ENCODE measurements around the gene RPRD1A.

Gene RPRD1A

DNA sequence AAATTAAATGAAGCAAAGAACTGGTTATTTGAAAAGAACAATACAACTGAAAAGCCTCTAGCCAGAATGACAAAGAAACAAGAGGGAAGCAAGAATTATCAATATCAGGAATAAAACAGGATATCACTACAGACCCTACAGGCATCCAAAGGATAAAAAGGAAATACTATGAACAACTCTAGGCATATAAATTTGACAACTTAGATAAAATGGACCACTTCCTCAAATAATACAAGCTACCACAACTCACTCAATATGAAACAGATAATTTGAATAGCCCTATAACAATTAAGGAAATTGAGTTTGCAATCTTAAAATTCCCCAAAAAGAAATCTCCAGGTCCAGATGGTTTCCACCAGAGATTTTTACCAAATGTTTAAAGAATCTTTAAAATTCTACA, 19.8 kb downstream of the RPRD1A start:
- H3K27me3 ChIP-seq (ENCODE audit: control insufficient read depth, insufficient read depth, low read length): no peaks in the 10 kb centered on the region
- H3K36me3 ChIP-seq (ENCODE audit: control insufficient read depth, low read depth, low read length): no peaks in the 10 kb centered on the region
- H3K9me3 ChIP-seq (ENCODE audit: control insufficient read depth, low read depth, low read length): no peaks in the 10 kb centered on the region
- no peak overlapping the region for H3K4me3 ChIP-seq (ENCODE audit: low read length)
- H3K4me1 ChIP-seq (ENCODE audit: control insufficient read depth, low read depth, low read length): peaks cover 24% of the 10 kb centered on the region
- H3K27ac ChIP-seq (ENCODE audit: low read length): no peak overlapping the region
- no peak overlapping the region for H3K9ac ChIP-seq (ENCODE audit: low read length)

DNA sequence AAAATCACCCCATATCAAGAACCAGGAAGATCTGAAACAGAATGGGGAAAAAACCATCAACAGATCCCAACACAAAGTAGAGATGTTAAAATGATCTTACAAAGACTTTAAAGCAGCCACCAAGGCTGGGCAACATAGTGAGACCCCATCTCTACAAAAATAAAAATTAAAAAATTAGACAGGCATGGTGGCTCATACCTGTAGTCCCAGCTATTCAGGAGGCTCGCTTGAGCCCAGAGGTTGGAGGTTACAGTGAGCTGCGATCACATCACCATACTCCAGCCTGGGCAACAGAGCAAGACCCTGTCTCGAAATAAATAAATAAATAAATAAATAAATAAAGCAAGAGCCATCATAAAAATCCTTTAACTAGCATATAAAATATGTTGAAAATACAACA, 20.5 kb downstream of the RPRD1A start:
- H3K9me3 ChIP-seq (ENCODE audit: control insufficient read depth, low read depth, low read length): no peaks in the 10 kb centered on the region
- no peak overlapping the region for H3K9ac ChIP-seq (ENCODE audit: low read length)
- H3K36me3 ChIP-seq (ENCODE audit: control insufficient read depth, low read depth, low read length): no peaks in the 10 kb centered on the region
- H3K4me3 ChIP-seq (ENCODE audit: low read length): no peak overlapping the region
- no peaks in the 10 kb centered on the region for H3K27me3 ChIP-seq (ENCODE audit: control insufficient read depth, insufficient read depth, low read length)
- no peak overlapping the region for H3K27ac ChIP-seq (ENCODE audit: low read length)
- peaks cover 30% of the 10 kb centered on the region for H3K4me1 ChIP-seq (ENCODE audit: control insufficient read depth, low read depth, low read length)

DNA sequence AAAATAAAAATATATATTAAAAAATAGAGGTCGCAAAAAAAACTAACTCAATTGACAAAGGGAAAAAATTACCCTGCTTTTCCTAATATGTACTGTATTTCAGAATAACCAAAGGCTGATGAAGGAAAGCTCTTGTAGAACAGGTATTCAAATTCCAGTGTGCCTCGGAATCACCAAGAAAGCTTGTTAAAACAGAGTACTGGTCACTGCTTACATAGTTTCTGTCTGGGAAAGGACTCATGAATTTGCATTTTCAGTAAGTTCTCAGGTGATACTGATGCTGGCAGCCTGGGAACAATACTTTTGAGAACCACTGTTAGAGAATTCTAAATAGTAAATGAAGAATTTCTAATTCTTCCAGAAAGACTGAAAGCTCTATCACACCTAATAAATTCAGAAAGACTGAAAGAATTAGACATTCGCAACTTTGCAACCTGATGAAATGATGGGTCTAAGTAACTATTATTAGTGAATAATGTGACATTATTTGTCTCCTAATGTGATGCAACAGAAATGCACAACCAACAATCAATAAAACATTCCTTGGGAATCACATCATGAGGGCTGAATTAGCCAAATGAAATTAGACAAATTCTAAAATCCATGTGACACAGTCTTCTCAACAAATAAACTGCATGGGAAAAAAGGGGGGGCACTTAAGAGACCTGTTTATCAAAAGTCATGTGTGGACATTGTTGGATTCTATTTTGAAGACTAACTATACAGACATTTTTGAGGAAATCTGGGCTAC, 21.9 kb downstream of the RPRD1A start:
- Histone ChIP-seq H3K4me3 (ENCODE audit: low read length) (no peak overlapping the region), H3K27me3 (ENCODE audit: control insufficient read depth, insufficient read depth, low read length) (no peaks in the 10 kb centered on the region), H3K9me3 (ENCODE audit: control insufficient read depth, low read depth, low read length) (no peaks in the 10 kb centered on the region), H3K36me3 (ENCODE audit: control insufficient read depth, low read depth, low read length) (no peaks in the 10 kb centered on the region), H3K9ac (ENCODE audit: low read length) (no peak overlapping the region), H3K4me1 (ENCODE audit: control insufficient read depth, low read depth, low read length) (peaks cover 34% of the 10 kb centered on the region), H3K27ac (ENCODE audit: low read length) (no peak overlapping the region)

DNA sequence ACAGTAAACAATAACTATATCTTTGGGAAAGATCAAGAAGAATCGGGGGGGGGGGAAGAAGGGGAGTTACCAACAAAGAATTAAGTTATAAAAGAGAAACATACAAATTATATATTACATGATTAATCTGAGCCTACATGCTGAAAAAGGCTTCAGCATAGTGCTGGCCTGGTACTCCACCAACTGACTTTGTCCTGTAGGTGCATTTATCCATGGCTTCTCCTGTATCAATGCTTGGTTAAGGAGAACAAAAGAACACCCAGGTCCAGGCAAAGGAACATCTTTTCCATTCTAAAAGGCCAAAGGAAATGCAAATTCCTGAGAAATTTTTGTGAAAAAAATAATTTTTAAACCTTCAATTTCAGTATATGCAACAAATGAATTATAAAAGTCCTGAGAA, 24.2 kb downstream of the RPRD1A start:
- Histone ChIP-seq H3K36me3 (ENCODE audit: control insufficient read depth, low read depth, low read length) (peaks cover 5% of the 10 kb centered on the region), H3K27me3 (ENCODE audit: control insufficient read depth, insufficient read depth, low read length) (no peaks in the 10 kb centered on the region)

DNA sequence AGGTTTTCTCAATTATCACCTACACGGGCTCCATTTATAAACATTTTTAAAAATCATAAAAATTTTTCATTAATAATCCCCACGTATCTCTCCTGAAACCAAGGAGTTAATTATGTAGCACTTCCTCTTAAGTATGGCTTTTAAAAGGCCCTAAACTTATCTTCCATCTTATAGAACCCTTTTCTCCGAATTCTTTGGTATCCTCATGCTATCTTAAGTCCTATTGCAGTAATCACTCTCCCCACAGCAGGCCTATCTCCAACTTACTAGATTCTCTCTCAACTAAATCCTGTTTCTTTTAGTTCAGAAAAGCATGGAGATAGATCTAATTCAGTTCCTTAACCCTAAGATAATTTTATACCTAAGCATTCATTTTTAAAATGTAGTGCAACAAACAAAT, 26.2 kb downstream of the RPRD1A start:
- Histone ChIP-seq H3K36me3 (ENCODE audit: control insufficient read depth, low read depth, low read length) (peaks cover 5% of the 10 kb centered on the region), H3K4me3 (ENCODE audit: low read length) (no peak overlapping the region), H3K4me1 (ENCODE audit: control insufficient read depth, low read depth, low read length) (peaks cover 28% of the 10 kb centered on the region), H3K27me3 (ENCODE audit: control insufficient read depth, insufficient read depth, low read length) (no peaks in the 10 kb centered on the region), H3K9me3 (ENCODE audit: control insufficient read depth, low read depth, low read length) (peaks cover 22% of the 10 kb centered on the region), H3K27ac (ENCODE audit: low read length) (no peak overlapping the region), H3K9ac (ENCODE audit: low read length) (no peak overlapping the region)

More for the DNA sequence above, 24.2 kb downstream of the RPRD1A start:
- H3K9ac ChIP-seq (ENCODE audit: low read length): no peak overlapping the region
- H3K27ac ChIP-seq (ENCODE audit: low read length): no peak overlapping the region
- H3K9me3 ChIP-seq (ENCODE audit: control insufficient read depth, low read depth, low read length): peaks cover 17% of the 10 kb centered on the region
- H3K4me3 ChIP-seq (ENCODE audit: low read length): no peak overlapping the region
- peaks cover 29% of the 10 kb centered on the region for H3K4me1 ChIP-seq (ENCODE audit: control insufficient read depth, low read depth, low read length)

DNA sequence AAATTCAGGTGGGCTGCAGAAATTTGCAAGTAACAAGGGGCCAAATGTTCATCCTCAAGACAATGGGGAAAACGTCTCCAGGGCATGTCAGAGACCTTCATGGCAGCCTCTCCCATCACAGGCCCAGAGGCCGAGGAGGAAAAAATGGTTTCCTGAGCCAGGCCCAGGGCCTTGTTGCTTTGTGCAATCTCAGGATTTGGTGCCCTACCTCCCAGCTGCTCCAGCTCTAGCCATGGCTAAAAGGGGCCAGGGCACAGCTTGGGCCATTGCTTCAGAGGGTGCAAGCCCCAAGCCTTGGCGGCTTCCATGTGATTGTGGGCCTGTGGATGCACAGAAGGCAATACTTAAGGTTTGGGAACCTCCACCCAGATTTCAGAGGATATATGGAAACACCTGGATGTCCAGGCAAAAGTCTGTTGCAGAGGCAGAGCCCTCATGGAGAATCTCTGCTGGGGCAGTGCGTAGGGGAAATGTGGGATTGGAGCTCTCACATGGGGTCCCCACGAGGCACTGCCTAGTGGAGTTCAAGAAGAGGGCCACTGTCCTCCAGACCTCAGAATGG, 29.2 kb downstream of the RPRD1A start:
- Histone ChIP-seq H3K27me3 (ENCODE audit: control insufficient read depth, insufficient read depth, low read length) (no peaks in the 10 kb centered on the region), H3K27ac (ENCODE audit: low read length) (no peak overlapping the region), H3K9ac (ENCODE audit: low read length) (no peak overlapping the region), H3K4me1 (ENCODE audit: control insufficient read depth, low read depth, low read length) (peaks cover 12% of the 10 kb centered on the region), H3K4me3 (ENCODE audit: low read length) (no peak overlapping the region), H3K36me3 (ENCODE audit: control insufficient read depth, low read depth, low read length) (peaks cover 5% of the 10 kb centered on the region), H3K9me3 (ENCODE audit: control insufficient read depth, low read depth, low read length) (peaks cover 22% of the 10 kb centered on the region)

DNA sequence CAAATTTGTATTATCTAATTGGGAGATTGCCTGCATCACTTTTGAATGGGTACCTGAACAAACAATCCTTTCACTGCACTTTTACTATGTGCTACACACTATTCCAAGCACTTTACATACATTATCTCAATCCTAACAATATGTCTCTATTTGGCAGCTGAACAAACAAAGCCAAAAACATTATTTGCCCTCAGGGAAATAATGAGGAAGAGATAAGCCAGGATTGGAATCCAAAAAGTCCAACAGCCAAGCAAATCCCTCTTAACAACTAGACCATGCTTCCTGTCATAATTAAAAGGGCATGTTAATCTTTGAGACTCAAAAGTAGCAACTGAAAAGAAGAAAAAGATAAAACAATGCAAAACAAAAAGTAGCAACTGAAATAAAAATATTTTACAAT, 32.1 kb downstream of the RPRD1A start:
- H3K36me3 ChIP-seq (ENCODE audit: control insufficient read depth, low read depth, low read length): peaks cover 18% of the 10 kb centered on the region
- no peak overlapping the region for H3K9ac ChIP-seq (ENCODE audit: low read length)
- H3K9me3 ChIP-seq (ENCODE audit: control insufficient read depth, low read depth, low read length): peaks cover 22% of the 10 kb centered on the region
- H3K27me3 ChIP-seq (ENCODE audit: control insufficient read depth, insufficient read depth, low read length): no peaks in the 10 kb centered on the region
- H3K4me3 ChIP-seq (ENCODE audit: low read length): no peak overlapping the region
- no peaks in the 10 kb centered on the region for H3K4me1 ChIP-seq (ENCODE audit: control insufficient read depth, low read depth, low read length)
- no peak overlapping the region for H3K27ac ChIP-seq (ENCODE audit: low read length)

DNA sequence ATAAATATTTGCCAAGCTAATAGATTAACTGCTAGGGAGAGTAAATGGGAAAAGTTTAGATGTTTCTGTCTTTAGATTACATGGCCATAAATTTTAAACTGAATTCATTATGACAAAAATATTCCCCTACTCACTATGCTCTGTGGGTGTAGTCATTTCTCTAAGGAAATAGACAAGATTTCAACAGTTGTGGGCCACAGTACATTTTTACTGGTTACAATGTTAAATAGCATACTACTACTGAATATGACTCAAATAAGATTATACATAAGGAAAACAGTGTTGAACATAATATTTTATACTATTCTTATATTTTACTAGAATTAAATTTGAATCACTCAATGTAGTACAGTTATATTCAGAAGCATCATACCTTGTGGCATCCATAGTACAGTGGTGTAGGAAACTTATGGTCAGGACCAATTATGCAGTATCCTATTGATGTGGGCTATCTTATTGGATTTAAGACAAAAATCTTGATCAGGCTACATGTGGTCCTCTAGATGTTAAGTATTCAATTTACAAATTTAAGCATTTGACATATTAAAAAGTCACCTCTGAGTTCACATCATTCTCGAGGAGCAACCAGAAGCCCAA, 33.0 kb downstream of the RPRD1A start:
- H3K27ac ChIP-seq (ENCODE audit: low read length): no peak overlapping the region
- peaks cover 16% of the 10 kb centered on the region for H3K9me3 ChIP-seq (ENCODE audit: control insufficient read depth, low read depth, low read length)
- H3K4me1 ChIP-seq (ENCODE audit: control insufficient read depth, low read depth, low read length): no peaks in the 10 kb centered on the region
- peaks cover 18% of the 10 kb centered on the region for H3K36me3 ChIP-seq (ENCODE audit: control insufficient read depth, low read depth, low read length)
- no peak overlapping the region for H3K4me3 ChIP-seq (ENCODE audit: low read length)
- no peaks in the 10 kb centered on the region for H3K27me3 ChIP-seq (ENCODE audit: control insufficient read depth, insufficient read depth, low read length)
- no peak overlapping the region for H3K9ac ChIP-seq (ENCODE audit: low read length)

DNA sequence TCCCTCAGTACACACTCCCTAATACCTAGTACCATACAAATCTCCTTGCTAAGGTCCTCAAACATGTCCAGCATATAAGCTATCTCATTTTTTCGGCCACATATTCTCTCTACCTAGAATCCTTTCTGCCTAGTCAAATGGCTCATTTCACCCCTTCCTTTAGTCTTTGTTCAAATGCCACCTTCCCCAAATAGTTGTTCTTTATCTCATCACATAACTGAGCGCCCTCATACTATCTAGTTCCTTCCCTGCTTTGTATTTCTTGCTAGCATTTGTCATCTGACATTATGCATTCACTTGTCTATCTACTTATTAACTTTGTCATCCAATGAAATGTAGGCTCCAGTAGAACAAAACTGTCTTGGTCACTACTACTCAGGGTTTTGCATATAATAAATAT, 35.5 kb downstream of the RPRD1A start:
- H3K9ac ChIP-seq (ENCODE audit: low read length): no peak overlapping the region

DNA sequence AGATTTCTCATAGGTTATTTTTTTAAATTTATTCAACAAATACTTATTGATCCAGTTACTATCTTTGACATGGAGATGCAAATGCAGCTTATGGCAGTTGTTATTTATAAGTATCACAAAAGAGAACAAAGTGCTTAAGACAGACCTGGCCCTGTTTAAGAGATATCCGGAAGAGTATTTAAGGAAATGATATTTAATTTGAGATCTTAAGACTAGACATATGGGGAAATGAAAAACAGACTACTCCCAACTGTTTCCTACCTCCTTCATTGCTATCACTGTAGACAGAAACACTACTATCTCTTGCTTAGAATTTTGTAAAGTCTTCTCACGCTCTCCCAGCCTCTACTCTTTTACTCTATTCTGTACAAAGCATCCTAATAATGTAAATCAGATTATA, 36.0 kb downstream of the RPRD1A start:
- Histone ChIP-seq H3K36me3 (ENCODE audit: control insufficient read depth, low read depth, low read length) (peaks cover 35% of the 10 kb centered on the region), H3K27ac (ENCODE audit: low read length) (no peak overlapping the region)

More for the DNA sequence above, 35.5 kb downstream of the RPRD1A start:
- Histone ChIP-seq H3K4me1 (ENCODE audit: control insufficient read depth, low read depth, low read length) (no peaks in the 10 kb centered on the region), H3K27me3 (ENCODE audit: control insufficient read depth, insufficient read depth, low read length) (no peaks in the 10 kb centered on the region), H3K9me3 (ENCODE audit: control insufficient read depth, low read depth, low read length) (no peaks in the 10 kb centered on the region), H3K4me3 (ENCODE audit: low read length) (no peak overlapping the region), H3K36me3 (ENCODE audit: control insufficient read depth, low read depth, low read length) (peaks cover 30% of the 10 kb centered on the region), H3K27ac (ENCODE audit: low read length) (no peak overlapping the region)

DNA sequence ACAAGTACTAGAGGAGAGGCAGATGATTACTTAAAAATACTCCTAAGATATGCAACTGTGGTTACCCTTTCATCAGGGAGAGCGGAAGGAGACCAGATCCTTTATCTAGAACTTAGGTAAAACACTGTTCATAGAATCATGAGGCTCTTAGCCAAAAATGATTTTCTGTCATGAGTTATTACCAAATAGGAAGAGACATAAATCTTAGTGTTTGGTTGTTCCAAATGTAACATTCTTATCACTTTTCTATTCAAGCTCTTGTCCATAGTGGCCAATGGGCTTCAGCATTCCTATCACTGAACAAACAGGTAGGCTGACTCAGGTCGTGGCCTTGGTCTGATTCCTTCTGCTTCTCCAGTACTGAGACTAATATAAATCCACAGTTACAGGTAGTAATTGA, 38.5 kb downstream of the RPRD1A start:
- no peaks in the 10 kb centered on the region for H3K4me1 ChIP-seq (ENCODE audit: control insufficient read depth, low read depth, low read length)
- no peak overlapping the region for H3K9ac ChIP-seq (ENCODE audit: low read length)
- peaks cover 55% of the 10 kb centered on the region for H3K36me3 ChIP-seq (ENCODE audit: control insufficient read depth, low read depth, low read length)
- H3K4me3 ChIP-seq (ENCODE audit: low read length): no peak overlapping the region
- no peak overlapping the region for H3K27ac ChIP-seq (ENCODE audit: low read length)
- H3K27me3 ChIP-seq (ENCODE audit: control insufficient read depth, insufficient read depth, low read length): no peaks in the 10 kb centered on the region
- H3K9me3 ChIP-seq (ENCODE audit: control insufficient read depth, low read depth, low read length): no peaks in the 10 kb centered on the region

More for the DNA sequence above, 36.0 kb downstream of the RPRD1A start:
- H3K27me3 ChIP-seq (ENCODE audit: control insufficient read depth, insufficient read depth, low read length): no peaks in the 10 kb centered on the region
- H3K9me3 ChIP-seq (ENCODE audit: control insufficient read depth, low read depth, low read length): no peaks in the 10 kb centered on the region
- no peaks in the 10 kb centered on the region for H3K4me1 ChIP-seq (ENCODE audit: control insufficient read depth, low read depth, low read length)
- no peak overlapping the region for H3K9ac ChIP-seq (ENCODE audit: low read length)
- no peak overlapping the region for H3K4me3 ChIP-seq (ENCODE audit: low read length)

DNA sequence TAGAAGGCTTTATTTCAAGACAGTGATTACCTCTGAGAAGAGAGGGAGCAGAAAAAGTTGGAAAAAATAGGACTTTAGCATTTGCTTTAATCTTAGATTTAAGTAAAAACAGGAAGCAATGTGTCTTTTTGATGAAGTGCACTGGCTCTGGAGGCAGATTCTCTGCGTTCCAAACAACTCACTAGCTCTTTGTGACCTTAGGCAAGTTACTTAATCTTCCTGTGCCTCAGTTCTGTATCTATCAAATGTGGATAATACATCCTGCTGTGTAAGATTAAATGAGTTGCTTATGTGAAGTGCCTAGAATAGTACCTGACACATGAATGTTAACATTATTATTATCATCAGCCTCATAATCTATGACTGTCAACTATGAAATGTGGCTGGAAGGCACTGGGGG, 42.3 kb downstream of the RPRD1A start:
- Histone ChIP-seq H3K9me3 (ENCODE audit: control insufficient read depth, low read depth, low read length) (no peaks in the 10 kb centered on the region), H3K27ac (ENCODE audit: low read length) (no peak overlapping the region), H3K9ac (ENCODE audit: low read length) (no peak overlapping the region), H3K27me3 (ENCODE audit: control insufficient read depth, insufficient read depth, low read length) (no peaks in the 10 kb centered on the region), H3K4me3 (ENCODE audit: low read length) (no peak overlapping the region), H3K36me3 (ENCODE audit: control insufficient read depth, low read depth, low read length) (peaks cover 47% of the 10 kb centered on the region), H3K4me1 (ENCODE audit: control insufficient read depth, low read depth, low read length) (no peaks in the 10 kb centered on the region)
